ENCODE results near the gene TOP1.

GRCh38 chr20:41138475-41139226, 110.0 kb downstream of the TOP1 start:
- TF ChIP-seq YY1 (IDR thresholded peaks at IDR 0.05; ENCODE audit: insufficient read depth, insufficient read length) = no peak
- no peak for TF ChIP-seq ZNF274 (IDR thresholded peaks at IDR 0.05; ENCODE audit: low read depth, low read length)
